Head of caudate nucleus (tissue), 42 donors: ENCODE measurements around the gene FGFRL1.
A peak's percentile ranks its signal among the peaks of the same experiment; 100 is the strongest.

Source experiments
- DNase-seq, 42 donors: peaks; one replicate each; pipeline versions ENCODE4 v3.0.0 to v3.0.0-alpha.2; 2020 to 2021; ENCODE audit warnings: mixed read lengths in 7 of 42
- intact Hi-C: fragments of 100-400 bp; cut with DNase I; formaldehyde crosslinking; loops from one replicate; pipeline ENCODE4 v1.15.0; 2022

The FGFRL1 gene

GRCh38 chr4:1000686-1001260 lies 10.7 kb upstream of the FGFRL1 start:
- no peak for DNase-seq

GRCh38 chr4:1001561-1002130 lies 9.8 kb upstream of the FGFRL1 start:
- intact Hi-C loops = no loop called here
- DNase-seq = no peak

More at GRCh38 chr4:1000686-1001260, 10.7 kb upstream of the FGFRL1 start:
- intact Hi-C loops = no loop called here

GRCh38 chr4:1002131-1002630 lies 9.2 kb upstream of the FGFRL1 start:
- intact Hi-C loops = no loop called here
- no peak for DNase-seq

- intact Hi-C loops = no loop called here
- DNase-seq = no peak
Observed at GRCh38 chr4:1002631-1003251, 8.7 kb upstream of the FGFRL1 start.

- no peak for DNase-seq
- intact Hi-C loops = no loop called here
Observed at GRCh38 chr4:1003271-1004070, 8.0 kb upstream of the FGFRL1 start.

- intact Hi-C loops = no loop called here
- no peak for DNase-seq
Observed at GRCh38 chr4:1004071-1004418, 7.4 kb upstream of the FGFRL1 start.

GRCh38 chr4:1004557-1005485 lies 6.6 kb upstream of the FGFRL1 start:
- DNase-seq = no peak
- intact Hi-C loops = no loop called here

GRCh38 chr4:1006856-1007255 lies 4.6 kb upstream of the FGFRL1 start:
- intact Hi-C loops = no loop called here

GRCh38 chr4:1008840-1009541 lies 2.4 kb upstream of the FGFRL1 start:
- peak in 3 of 42 donors; percentile 19 to 42 (median 33) for DNase-seq
- intact Hi-C loops = no loop called here

More at GRCh38 chr4:1006856-1007255, 4.6 kb upstream of the FGFRL1 start:
- DNase-seq = no peak

GRCh38 chr4:1009542-1010394 lies 1.7 kb upstream of the FGFRL1 start:
- intact Hi-C loops = no loop called here
- peak in 37 of 42 donors; percentile 45 to 87 (median 71) for DNase-seq

- DNase-seq = peak in 12 of 42 donors; percentile 26 to 60 (median 34)
- intact Hi-C loops = no loop called here
Observed at GRCh38 chr4:1010395-1011021, 918 bp upstream of the FGFRL1 start.

GRCh38 chr4:1011666-1012033 lies 224 bp downstream of the FGFRL1 start:
- intact Hi-C loops = no loop called here
- DNase-seq = no peak

- DNase-seq = peak in 2 of 42 donors; percentile 17 to 34
- intact Hi-C loops = no loop called here
Observed at GRCh38 chr4:1012034-1012739, 761 bp downstream of the FGFRL1 start.

- intact Hi-C loops = loop anchor here (2.0 kb wide), 1 partner anchor 21 kb away; no protein-coding TSS in a partner anchor
- no peak for DNase-seq
Observed at GRCh38 chr4:1013225-1014073, 2.0 kb downstream of the FGFRL1 start.
